ENCODE results near the gene AADACL4.
"Not testable (repeated sequence)": the region's sequence is repeated elsewhere in the genome, so short reads cannot be mapped to it uniquely, and the experiment has no call there.

Gene AADACL4

GRCh38 chr1:12630946-12631530 is 12.8 kb upstream of the AADACL4 start:
- no peak for DNase-seq

- DNase-seq = no peak
These were observed 12.3 kb upstream of the AADACL4 start for GRCh38 chr1:12631571-12631970.

GRCh38 chr1:12634156-12634555 is 9.7 kb upstream of the AADACL4 start:
- no peak for DNase-seq

- no peak for DNase-seq
These were observed 9.1 kb upstream of the AADACL4 start for GRCh38 chr1:12634696-12635202.

GRCh38 chr1:12636098-12636950 is 7.6 kb upstream of the AADACL4 start:
- no peak for DNase-seq

GRCh38 chr1:12637693-12638092 is 6.2 kb upstream of the AADACL4 start:
- DNase-seq = no peak

GRCh38 chr1:12640237-12640957 is 3.5 kb upstream of the AADACL4 start:
- peak; percentile 8 for DNase-seq

- no peak for DNase-seq
These were observed 3.0 kb upstream of the AADACL4 start for GRCh38 chr1:12640958-12641272.

GRCh38 chr1:12643079-12643478 is 806 bp upstream of the AADACL4 start:
- DNase-seq = no peak

GRCh38 chr1:12644237-12644636 is 352 bp downstream of the AADACL4 start:
- no peak for DNase-seq

- DNase-seq = no peak
These were observed 944 bp downstream of the AADACL4 start for GRCh38 chr1:12644829-12645228.

- DNase-seq = not testable (repeated sequence)
These were observed 1.5 kb downstream of the AADACL4 start for GRCh38 chr1:12645401-12645800.

- DNase-seq = no peak
These were observed 4.9 kb downstream of the AADACL4 start for GRCh38 chr1:12648741-12649140.

- peak; percentile 17 for DNase-seq
These were observed 6.1 kb downstream of the AADACL4 start for GRCh38 chr1:12649971-12650421.

- peak; percentile 28 for DNase-seq
These were observed 10.2 kb downstream of the AADACL4 start for GRCh38 chr1:12654004-12654567.

- no peak for DNase-seq
These were observed 10.8 kb downstream of the AADACL4 start for GRCh38 chr1:12654657-12655056.

- no peak for DNase-seq
These were observed 12.7 kb downstream of the AADACL4 start for GRCh38 chr1:12656575-12656974.

GRCh38 chr1:12657060-12657884 is 13.4 kb downstream of the AADACL4 start:
- peak; percentile 23 for DNase-seq

GRCh38 chr1:12657885-12658512 is 14.1 kb downstream of the AADACL4 start:
- not testable (repeated sequence) for DNase-seq

- DNase-seq = peak; percentile 85
These were observed 14.9 kb downstream of the AADACL4 start for GRCh38 chr1:12658531-12659453.

Measured in OCI-M1 (cell line).